ENCODE results near the gene DLG2.

Gene DLG2

DNA sequence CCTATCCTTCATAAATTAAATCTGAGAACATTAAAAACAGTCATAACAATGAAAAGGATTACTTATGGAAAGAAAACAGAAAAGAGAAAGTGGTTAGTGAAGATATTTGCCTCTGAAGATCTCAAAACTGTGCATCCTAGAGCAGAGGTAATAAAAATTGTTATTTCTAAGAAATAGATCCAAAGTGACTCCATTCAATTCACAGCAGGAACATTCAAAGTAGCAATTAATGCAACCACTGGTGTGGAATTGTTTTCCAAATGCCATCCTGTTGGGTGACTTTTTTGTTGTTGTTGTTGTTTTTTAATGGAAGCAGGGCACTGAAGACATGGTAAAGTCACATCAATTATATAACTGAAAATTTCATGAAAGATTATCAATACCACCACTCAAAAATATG is 1201.5 kb downstream of the DLG2 start:
- H3K27me3 ChIP-seq (ENCODE audit: insufficient read depth, poor library complexity, severe bottlenecking): no peaks in the 10 kb centered on the region
- no peak overlapping the region for H3K4me3 ChIP-seq (replicated peaks; ENCODE audit: insufficient read depth, low read length)
- no peak for TF ChIP-seq POLR2AphosphoS5 (IDR thresholded peaks at IDR 0.05; ENCODE audit: low read depth)
- TF ChIP-seq GABPA (IDR thresholded peaks at IDR 0.05; ENCODE audit: low read depth): no peak
- TF ChIP-seq, protein P1, sequence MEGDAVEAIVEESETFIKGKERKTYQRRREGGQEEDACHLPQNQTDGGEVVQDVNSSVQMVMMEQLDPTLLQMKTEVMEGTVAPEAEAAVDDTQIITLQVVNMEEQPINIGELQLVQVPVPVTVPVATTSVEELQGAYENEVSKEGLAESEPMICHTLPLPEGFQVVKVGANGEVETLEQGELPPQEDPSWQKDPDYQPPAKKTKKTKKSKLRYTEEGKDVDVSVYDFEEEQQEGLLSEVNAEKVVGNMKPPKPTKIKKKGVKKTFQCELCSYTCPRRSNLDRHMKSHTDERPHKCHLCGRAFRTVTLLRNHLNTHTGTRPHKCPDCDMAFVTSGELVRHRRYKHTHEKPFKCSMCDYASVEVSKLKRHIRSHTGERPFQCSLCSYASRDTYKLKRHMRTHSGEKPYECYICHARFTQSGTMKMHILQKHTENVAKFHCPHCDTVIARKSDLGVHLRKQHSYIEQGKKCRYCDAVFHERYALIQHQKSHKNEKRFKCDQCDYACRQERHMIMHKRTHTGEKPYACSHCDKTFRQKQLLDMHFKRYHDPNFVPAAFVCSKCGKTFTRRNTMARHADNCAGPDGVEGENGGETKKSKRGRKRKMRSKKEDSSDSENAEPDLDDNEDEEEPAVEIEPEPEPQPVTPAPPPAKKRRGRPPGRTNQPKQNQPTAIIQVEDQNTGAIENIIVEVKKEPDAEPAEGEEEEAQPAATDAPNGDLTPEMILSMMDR (IDR thresholded peaks at IDR 0.05; ENCODE audit: insufficient read depth, low read length): no peak
- no peak for TF ChIP-seq SPI1 (IDR thresholded peaks at IDR 0.05; ENCODE audit: borderline replicate concordance, low read depth)
- TF ChIP-seq, protein P2, sequence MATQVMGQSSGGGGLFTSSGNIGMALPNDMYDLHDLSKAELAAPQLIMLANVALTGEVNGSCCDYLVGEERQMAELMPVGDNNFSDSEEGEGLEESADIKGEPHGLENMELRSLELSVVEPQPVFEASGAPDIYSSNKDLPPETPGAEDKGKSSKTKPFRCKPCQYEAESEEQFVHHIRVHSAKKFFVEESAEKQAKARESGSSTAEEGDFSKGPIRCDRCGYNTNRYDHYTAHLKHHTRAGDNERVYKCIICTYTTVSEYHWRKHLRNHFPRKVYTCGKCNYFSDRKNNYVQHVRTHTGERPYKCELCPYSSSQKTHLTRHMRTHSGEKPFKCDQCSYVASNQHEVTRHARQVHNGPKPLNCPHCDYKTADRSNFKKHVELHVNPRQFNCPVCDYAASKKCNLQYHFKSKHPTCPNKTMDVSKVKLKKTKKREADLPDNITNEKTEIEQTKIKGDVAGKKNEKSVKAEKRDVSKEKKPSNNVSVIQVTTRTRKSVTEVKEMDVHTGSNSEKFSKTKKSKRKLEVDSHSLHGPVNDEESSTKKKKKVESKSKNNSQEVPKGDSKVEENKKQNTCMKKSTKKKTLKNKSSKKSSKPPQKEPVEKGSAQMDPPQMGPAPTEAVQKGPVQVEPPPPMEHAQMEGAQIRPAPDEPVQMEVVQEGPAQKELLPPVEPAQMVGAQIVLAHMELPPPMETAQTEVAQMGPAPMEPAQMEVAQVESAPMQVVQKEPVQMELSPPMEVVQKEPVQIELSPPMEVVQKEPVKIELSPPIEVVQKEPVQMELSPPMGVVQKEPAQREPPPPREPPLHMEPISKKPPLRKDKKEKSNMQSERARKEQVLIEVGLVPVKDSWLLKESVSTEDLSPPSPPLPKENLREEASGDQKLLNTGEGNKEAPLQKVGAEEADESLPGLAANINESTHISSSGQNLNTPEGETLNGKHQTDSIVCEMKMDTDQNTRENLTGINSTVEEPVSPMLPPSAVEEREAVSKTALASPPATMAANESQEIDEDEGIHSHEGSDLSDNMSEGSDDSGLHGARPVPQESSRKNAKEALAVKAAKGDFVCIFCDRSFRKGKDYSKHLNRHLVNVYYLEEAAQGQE (IDR thresholded peaks at IDR 0.05; ENCODE audit: insufficient replicate concordance, low read depth): no peak
- H3K27ac ChIP-seq (replicated peaks): no peak overlapping the region
- DNase-seq (ENCODE audit: low read depth in 1 of 2, low spot score in 1 of 2): no peak

DNA sequence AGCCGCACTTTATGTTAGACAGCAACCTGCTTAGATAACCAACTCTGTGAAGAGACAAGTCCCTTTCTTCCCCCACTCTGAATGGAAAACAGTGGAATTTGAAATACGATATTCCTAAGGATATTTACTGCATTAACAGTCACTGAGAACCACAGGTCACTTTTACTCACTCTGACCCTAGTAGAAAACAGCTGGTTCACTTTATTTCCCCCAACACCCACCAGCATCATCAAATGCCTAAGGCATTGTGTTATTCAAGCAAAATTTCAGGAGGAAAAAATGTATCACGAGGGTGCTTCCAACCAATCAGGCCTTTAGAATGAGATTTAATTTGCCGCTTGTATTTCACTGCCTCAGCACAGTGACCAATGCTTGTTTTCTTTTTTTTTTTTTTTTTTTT is 1206.9 kb downstream of the DLG2 start:
- H3K27me3 ChIP-seq (ENCODE audit: insufficient read depth, poor library complexity, severe bottlenecking): no peaks in the 10 kb centered on the region
- no peak for DNase-seq (ENCODE audit: low read depth in 1 of 2, low spot score in 1 of 2)
- TF ChIP-seq, protein P1 (IDR thresholded peaks at IDR 0.05; ENCODE audit: insufficient read depth, low read length): no peak
- no peak for TF ChIP-seq POLR2AphosphoS5 (IDR thresholded peaks at IDR 0.05; ENCODE audit: low read depth)
- no peak for TF ChIP-seq GABPA (IDR thresholded peaks at IDR 0.05; ENCODE audit: low read depth)
- no peak for TF ChIP-seq SPI1 (IDR thresholded peaks at IDR 0.05; ENCODE audit: borderline replicate concordance, low read depth)
- TF ChIP-seq, protein P2 (IDR thresholded peaks at IDR 0.05; ENCODE audit: insufficient replicate concordance, low read depth): no peak
- H3K4me3 ChIP-seq (replicated peaks; ENCODE audit: insufficient read depth, low read length): no peak overlapping the region
- H3K27ac ChIP-seq (replicated peaks): no peak overlapping the region

DNA sequence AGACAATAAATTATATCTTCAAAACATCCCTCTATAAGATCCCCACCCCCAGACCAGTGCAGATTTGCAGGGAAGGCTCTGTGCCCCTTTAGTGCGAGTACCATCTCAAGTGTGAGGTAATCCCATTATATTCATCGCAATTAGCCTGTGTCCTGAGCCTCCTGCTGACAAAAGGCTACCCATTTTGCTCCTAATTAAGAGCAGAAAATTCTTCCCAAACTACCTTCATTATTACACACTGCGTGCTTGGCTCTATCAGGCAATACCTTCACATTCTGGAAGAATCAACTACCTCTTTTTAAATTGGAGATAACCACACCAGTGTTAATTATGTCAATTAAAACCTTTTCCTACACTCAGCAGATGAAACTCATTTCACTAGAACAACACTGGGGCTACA is 1207.5 kb downstream of the DLG2 start:
- H3K27me3 ChIP-seq (ENCODE audit: insufficient read depth, poor library complexity, severe bottlenecking): no peaks in the 10 kb centered on the region

More for the DNA sequence above, 1207.5 kb downstream of the DLG2 start:
- Histone ChIP-seq H3K4me3 (replicated peaks; ENCODE audit: insufficient read depth, low read length) (no peak overlapping the region), H3K27ac (replicated peaks) (no peak overlapping the region)
- no peak for TF ChIP-seq SPI1 (IDR thresholded peaks at IDR 0.05; ENCODE audit: borderline replicate concordance, low read depth)
- TF ChIP-seq, protein P1 (IDR thresholded peaks at IDR 0.05; ENCODE audit: insufficient read depth, low read length): no peak
- TF ChIP-seq GABPA (IDR thresholded peaks at IDR 0.05; ENCODE audit: low read depth): no peak
- TF ChIP-seq POLR2AphosphoS5 (IDR thresholded peaks at IDR 0.05; ENCODE audit: low read depth): no peak
- TF ChIP-seq, protein P2 (IDR thresholded peaks at IDR 0.05; ENCODE audit: insufficient replicate concordance, low read depth): no peak
- DNase-seq (ENCODE audit: low read depth in 1 of 2, low spot score in 1 of 2): no peak
